HT1080 (cell line): Measurements from ENCODE around the gene WDR82. TPM values are rescaled to one million over a fixed set of nuclear protein-coding genes. Genes with fewer than 3 reads are reported as not detected.

ENCODE experiments used
- DNase-seq: peaks from one replicate; pipeline ENCODE4 v3.0.0-alpha.2; 2015; ENCODE audit warnings: low read depth
- total RNA-seq: library from RNA; depleted of rRNA; stranded (reverse); fragments of >200 nt; shearing (Covaris generic); gene quantifications from 2 replicates; pipeline ENCODE4 v1.2.3, GENCODE V29; 2014

The WDR82 gene
- total RNA-seq, 1 experiment from 2014 or later = 72.9 TPM

GRCh38 chr3:52257911-52258310, 20.5 kb downstream of the WDR82 start:
- DNase-seq = no peak

DNA sequence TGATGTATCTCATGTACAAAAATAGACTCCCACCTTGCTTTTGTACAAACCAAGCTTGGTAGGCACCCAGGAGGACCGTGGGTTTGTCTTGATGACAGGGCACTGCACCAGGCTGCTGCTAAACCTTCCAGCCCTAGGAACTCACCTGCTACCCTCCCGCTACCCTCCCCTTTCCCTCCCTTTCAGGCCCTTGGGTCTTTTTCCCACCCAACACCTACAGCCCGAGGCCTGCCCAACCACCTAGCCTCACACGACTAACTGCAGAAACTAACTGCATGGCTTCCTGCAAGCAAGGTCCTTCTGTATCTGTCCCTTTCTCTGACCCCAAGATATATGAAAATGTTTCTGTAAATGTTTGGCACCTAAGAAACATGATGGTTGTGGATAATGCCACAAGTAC, 21.8 kb downstream of the WDR82 start:
- DNase-seq = no peak

DNA sequence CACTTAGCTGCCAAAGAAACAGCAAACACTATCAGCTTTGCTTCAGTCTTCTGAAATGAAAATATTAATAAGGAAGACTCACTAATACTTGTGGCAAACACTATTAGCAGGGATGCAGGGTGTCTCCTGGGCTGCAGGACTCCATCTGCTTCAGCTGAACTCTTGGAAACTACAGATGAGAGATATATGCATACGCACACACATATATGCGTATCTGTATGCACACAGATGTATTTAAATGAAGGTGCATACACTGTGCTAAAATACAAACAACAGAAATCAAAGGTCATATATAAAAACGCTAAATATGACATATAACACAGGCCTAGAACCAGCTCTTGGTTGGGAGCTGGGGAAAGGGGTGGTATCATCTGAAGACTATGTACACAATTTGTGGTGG, 22.3 kb downstream of the WDR82 start:
- DNase-seq = no peak

- no peak for DNase-seq
Observed at GRCh38 chr3:52254608-52255007, 23.8 kb downstream of the WDR82 start.

- DNase-seq = peak; percentile 87
Observed at GRCh38 chr3:52253314-52254304, 24.8 kb downstream of the WDR82 start.

- DNase-seq = no peak
Observed at GRCh38 chr3:52250122-52250521, 28.3 kb downstream of the WDR82 start.

GRCh38 chr3:52249683-52250082, 28.8 kb downstream of the WDR82 start:
- DNase-seq = no peak

DNA sequence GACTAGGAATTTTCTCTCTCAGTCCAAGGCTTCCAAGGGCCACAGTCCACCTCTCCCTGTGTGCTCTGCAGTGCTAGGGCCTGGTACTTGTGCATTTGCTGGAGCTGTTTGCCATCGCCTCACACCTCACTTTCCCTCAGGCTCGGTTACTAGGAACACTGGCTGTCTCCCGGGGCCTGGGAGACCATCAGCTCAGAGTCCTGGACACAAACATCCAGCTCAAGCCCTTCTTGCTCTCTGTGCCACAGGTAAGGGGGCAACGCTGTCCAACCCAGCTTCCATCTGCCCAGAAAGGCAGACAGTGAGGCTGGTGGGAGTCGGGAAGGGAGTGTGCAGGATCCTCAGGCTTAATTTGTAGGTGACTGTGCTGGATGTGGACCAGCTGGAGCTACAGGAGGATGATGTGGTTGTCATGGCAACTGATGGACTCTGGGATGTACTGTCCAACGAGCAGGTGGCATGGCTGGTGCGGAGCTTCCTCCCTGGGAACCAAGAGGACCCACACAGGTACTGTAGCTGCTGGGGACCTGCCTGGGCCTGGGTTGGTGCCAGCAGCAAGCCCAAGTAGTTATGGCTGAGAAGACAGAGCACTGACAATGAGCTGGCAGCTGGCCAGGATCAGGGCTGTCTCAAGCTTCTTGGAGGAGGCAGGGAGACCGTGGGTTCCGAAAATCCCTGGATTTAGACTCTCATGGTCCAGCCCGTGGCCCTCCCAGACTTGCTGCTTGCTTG, 29.5 kb downstream of the WDR82 start:
- DNase-seq = no peak

- DNase-seq = no peak
Observed at GRCh38 chr3:52248165-52248541, 30.3 kb downstream of the WDR82 start.

GRCh38 chr3:52247409-52248164, 30.9 kb downstream of the WDR82 start:
- no peak for DNase-seq

DNA sequence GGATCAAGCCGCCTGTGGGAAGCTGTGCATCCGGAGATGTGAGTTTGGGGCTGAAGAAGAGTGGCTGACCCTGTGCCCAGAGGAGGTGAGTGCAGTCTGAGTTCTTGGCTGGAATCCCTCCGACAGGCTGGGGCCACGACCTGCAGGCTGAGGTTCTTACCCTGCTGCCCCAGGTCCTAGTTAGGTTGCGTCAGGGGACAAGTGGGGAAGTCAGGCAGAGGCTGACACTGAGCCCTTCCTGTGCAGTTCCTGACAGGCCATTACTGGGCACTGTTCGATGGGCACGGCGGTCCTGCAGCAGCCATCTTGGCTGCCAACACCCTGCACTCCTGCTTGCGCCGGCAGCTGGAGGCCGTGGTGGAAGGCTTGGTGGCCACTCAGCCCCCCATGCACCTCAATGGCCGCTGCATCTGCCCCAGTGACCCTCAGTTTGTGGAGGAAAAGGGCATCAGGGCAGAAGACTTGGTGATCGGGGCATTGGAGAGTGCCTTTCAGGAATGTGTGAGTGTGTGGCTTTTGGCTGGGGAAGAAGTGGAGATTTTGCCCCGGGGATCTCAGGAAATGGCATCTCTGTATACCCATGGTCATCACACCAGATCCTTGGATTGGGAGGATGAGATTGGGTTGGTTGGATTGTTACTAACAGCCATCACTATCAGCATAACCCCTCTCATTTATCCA, 31.6 kb downstream of the WDR82 start:
- no peak for DNase-seq

GRCh38 chr3:52246264-52246620, 32.2 kb downstream of the WDR82 start:
- no peak for DNase-seq

DNA sequence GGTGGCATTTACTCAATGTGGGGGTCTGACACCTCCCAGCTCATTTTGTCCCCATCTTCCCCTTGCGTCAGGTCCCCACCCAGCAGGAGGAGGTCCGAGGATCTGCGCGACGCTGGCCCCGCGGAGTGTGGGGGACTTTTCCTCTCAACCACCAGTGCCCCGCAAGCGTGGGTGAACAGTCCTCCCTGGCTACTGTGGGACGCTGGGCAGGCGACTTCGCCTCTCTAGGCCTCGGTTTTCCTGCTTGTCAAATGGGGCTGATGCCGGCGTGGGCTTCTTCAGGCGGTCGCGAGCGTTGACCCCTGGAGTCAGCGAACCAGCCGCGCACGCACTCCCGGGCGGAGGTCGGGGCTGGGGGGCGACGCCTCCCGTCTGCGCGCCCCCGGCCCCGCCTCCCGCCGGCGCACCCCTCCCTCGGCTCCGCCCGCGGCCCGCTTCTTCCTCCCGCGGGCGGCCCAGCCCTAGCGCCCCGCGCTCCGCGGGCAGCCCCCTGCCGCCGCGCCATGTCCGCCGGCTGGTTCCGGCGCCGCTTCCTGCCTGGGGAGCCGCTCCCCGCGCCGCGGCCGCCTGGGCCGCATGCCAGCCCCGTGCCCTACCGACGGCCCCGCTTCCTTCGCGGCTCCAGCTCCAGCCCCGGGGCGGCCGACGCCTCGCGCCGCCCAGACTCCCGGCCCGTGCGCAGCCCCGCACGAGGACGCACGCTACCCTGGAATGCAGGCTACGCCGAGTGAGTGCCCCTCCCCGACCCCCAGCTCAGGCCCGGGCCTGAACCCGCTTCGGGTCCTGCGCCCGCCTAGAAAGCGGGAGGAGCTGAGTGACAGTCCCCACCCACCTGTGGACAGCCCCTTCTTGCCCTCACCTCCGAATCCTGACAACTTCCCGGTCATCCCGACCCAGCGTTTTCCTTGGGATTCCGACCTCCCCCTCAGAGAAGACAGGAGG, 32.9 kb downstream of the WDR82 start, which contains the start of gene PPM1M:
PPM1M (plus strand) TSS at position 438 of the 942 bp plus-strand sequence; CDS start at position 504, 66 bp downstream.
- no peak for DNase-seq

- DNase-seq = peak; percentile 67
Observed at GRCh38 chr3:52243791-52244628, 34.4 kb downstream of the WDR82 start.

DNA sequence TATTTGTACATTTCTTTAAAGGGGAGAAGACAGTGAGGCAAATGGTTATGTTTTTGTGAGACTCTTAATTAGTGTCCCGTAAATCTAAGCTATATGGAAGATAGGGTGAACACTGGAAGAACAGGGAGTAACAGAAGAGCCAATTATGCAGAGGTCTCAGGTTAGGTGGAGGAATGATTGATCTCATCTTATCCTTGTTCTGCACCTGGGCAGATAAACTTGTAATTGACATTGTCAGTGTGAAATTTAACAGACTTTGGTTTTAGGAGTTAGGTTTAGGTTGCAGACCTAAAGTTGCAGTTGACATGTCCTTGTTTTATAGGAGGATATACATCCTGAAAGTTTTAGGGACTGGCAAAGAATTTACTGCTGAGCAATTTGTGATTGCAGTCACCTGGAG, 36.4 kb downstream of the WDR82 start:
- DNase-seq = no peak

DNA sequence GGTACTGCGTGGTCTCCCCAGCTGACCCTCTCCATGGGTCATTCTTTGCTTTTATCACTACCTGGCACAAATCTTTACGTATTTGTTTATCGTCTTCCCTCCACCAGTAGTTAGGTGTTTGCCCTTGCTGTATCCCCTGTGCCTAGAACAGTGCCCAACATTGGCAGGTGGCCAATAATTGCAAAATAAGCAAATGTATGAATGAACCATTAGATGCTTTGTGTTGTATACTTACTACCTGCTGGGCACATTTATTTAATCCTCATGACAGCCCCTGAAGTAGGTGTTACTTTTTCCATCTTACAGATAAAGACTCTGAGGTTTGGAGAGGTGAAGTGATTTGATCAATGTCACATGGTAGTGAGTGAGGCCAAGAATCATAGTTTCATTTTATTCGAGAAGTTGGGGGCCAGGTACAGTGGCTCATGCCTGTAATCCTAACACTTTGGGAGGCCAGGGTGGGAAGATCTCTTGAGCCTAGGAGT, 37.5 kb downstream of the WDR82 start:
- DNase-seq = no peak

- DNase-seq = peak; percentile 56
Observed at GRCh38 chr3:52240059-52240885, 38.2 kb downstream of the WDR82 start.
